Measurements from ENCODE around the gene ACKR3.

ACKR3 gene

GRCh38 chr2:236569573-236569973 lies at the start of gene ACKR3:
TSS of gene ACKR3 (plus strand) at chr2:236569825. CDS start at chr2:236580466, 10,641 bp downstream.
- peak; percentile 94 for DNase-seq

- DNase-seq: no peak
Observed at GRCh38 chr2:236521556-236521955, 48.1 kb upstream of the ACKR3 start.

GRCh38 chr2:236523249-236523648 lies 46.4 kb upstream of the ACKR3 start:
- no peak for DNase-seq

- peak; percentile 17 for DNase-seq
Observed at GRCh38 chr2:236525411-236525997, 44.1 kb upstream of the ACKR3 start.

GRCh38 chr2:236526455-236527158 lies 43.0 kb upstream of the ACKR3 start:
- DNase-seq: no peak

- DNase-seq: no peak
Observed at GRCh38 chr2:236527159-236527630, 42.4 kb upstream of the ACKR3 start.

GRCh38 chr2:236529606-236530005 lies 40.0 kb upstream of the ACKR3 start:
- no peak for DNase-seq

- no peak for DNase-seq
Observed at GRCh38 chr2:236530512-236530911, 39.1 kb upstream of the ACKR3 start.

GRCh38 chr2:236531195-236531594 lies 38.4 kb upstream of the ACKR3 start:
- DNase-seq: no peak

GRCh38 chr2:236531996-236532395 lies 37.6 kb upstream of the ACKR3 start:
- no peak for DNase-seq

- no peak for DNase-seq
Observed at GRCh38 chr2:236533343-236533742, 36.3 kb upstream of the ACKR3 start.

- DNase-seq: peak; percentile 97
Observed at GRCh38 chr2:236535024-236535423, 34.6 kb upstream of the ACKR3 start.

- no peak for DNase-seq
Observed at GRCh38 chr2:236536727-236537398, 32.8 kb upstream of the ACKR3 start.

- no peak for DNase-seq
Observed at GRCh38 chr2:236538242-236538641, 31.4 kb upstream of the ACKR3 start.

GRCh38 chr2:236541008-236541562 lies 28.5 kb upstream of the ACKR3 start:
- DNase-seq: peak; percentile 73

GRCh38 chr2:236544362-236544761 lies 25.3 kb upstream of the ACKR3 start:
- no peak for DNase-seq

- DNase-seq: no peak
Observed at GRCh38 chr2:236545248-236545658, 24.4 kb upstream of the ACKR3 start.

GRCh38 chr2:236545814-236546480 lies 23.7 kb upstream of the ACKR3 start:
- no peak for DNase-seq

- no peak for DNase-seq
Observed at GRCh38 chr2:236546561-236547002, 23.0 kb upstream of the ACKR3 start.

- no peak for DNase-seq
Observed at GRCh38 chr2:236547725-236548124, 21.9 kb upstream of the ACKR3 start.

GRCh38 chr2:236548179-236548921 lies 21.3 kb upstream of the ACKR3 start:
- DNase-seq: peak; percentile 83

GRCh38 chr2:236549165-236549564 lies 20.5 kb upstream of the ACKR3 start:
- no peak for DNase-seq
